IPS DF 6.9 (cell line): Measurements from ENCODE around the gene UBC.
"Not testable (repeated sequence)": the region's sequence is repeated elsewhere in the genome, so short reads cannot be mapped to it uniquely, and the experiment has no call there.

Experiments used
- DNase-seq: peaks from one replicate; pipeline ENCODE4 v3.0.0-alpha.2; 2013; ENCODE audit warnings: low read depth, low spot score
- H3K27ac ChIP-seq: one replicate; pipeline ENCODE4 v1.5.1; 2013; ENCODE audit warnings: low read length, control low read depth
- H3K27me3 ChIP-seq: 2 replicates; pipeline ENCODE4 v1.6.1; 2013; ENCODE audit warnings: mild to moderate bottlenecking, low read length; ENCODE audit not compliant: control insufficient read depth, insufficient read depth
- H3K36me3 ChIP-seq: 2 replicates; pipeline ENCODE4 v1.6.1; 2013; ENCODE audit warnings: low read length; ENCODE audit not compliant: control insufficient read depth, insufficient read depth
- H3K4me1 ChIP-seq: 2 replicates; pipeline ENCODE4 v1.6.1; 2013; ENCODE audit warnings: low read length; ENCODE audit not compliant: control insufficient read depth, insufficient read depth
- H3K4me3 ChIP-seq: 2 replicates; pipeline ENCODE4 v1.5.1; 2013; ENCODE audit warnings: mild to moderate bottlenecking, low read length
- H3K9me3 ChIP-seq: 2 replicates; pipeline ENCODE4 v1.6.1; 2013; ENCODE audit warnings: low read length, inconsistent platforms; ENCODE audit not compliant: control insufficient read depth, insufficient read depth
- WGBS: extraction: QIAGEN DNeasy Blood & Tissue Kit; methylation state at CpG from one replicate; pipeline ENCODE4 v1.1.7; 2013; ENCODE audit warnings: mixed read lengths, missing lambda C conversion rate; ENCODE audit not compliant: insufficient read length, insufficient coverage; 5-methylcytosine and 5-hydroxymethylcytosine counted together

UBC gene

GRCh38 chr12:124900345-124900795 lies 14.1 kb downstream of the UBC start:
- no CpG with 5 or more reads among the region's 8 CpGs for WGBS
- not testable (repeated sequence) for DNase-seq, H3K4me1 ChIP-seq, H3K27ac ChIP-seq, H3K9me3 ChIP-seq, H3K4me3 ChIP-seq, H3K36me3 ChIP-seq, H3K27me3 ChIP-seq

- Histone ChIP-seq H3K36me3 (no peaks in the 10 kb centered on the region), H3K9me3 (no peaks in the 10 kb centered on the region), H3K4me3 (no peak overlapping the region), H3K27ac (no peak overlapping the region), H3K27me3 (no peaks in the 10 kb centered on the region), H3K4me1 (no peaks in the 10 kb centered on the region)
- no CpG with 5 or more reads among the region's 5 CpGs for WGBS
- no peak for DNase-seq
These were observed 15.5 kb downstream of the UBC start for GRCh38 chr12:124898923-124899294.

- H3K36me3 ChIP-seq, result no peaks in the 10 kb centered on the region
- H3K9me3 ChIP-seq, result no peaks in the 10 kb centered on the region
- no peaks in the 10 kb centered on the region for H3K4me1 ChIP-seq
- no peak for DNase-seq
- no peak overlapping the region for H3K27ac ChIP-seq
- no peak overlapping the region for H3K4me3 ChIP-seq
- no peaks in the 10 kb centered on the region for H3K27me3 ChIP-seq
- WGBS, result 100% methylated on average over 3 of the region's 18 CpGs
These were observed 16.1 kb downstream of the UBC start for GRCh38 chr12:124898200-124898922.

GRCh38 chr12:124896461-124896860 lies 18.0 kb downstream of the UBC start:
- Histone ChIP-seq H3K4me1 (no peaks in the 10 kb centered on the region), H3K27me3 (no peaks in the 10 kb centered on the region), H3K27ac (no peak overlapping the region), H3K4me3 (no peak overlapping the region), H3K36me3 (no peaks in the 10 kb centered on the region), H3K9me3 (no peaks in the 10 kb centered on the region)
- WGBS, result no CpG with 5 or more reads among the region's 5 CpGs
- no peak for DNase-seq

- no peak overlapping the region for H3K27ac ChIP-seq
- no CpG with 5 or more reads among the region's 9 CpGs for WGBS
- no peak for DNase-seq
- no peaks in the 10 kb centered on the region for H3K9me3 ChIP-seq
- no peaks in the 10 kb centered on the region for H3K4me1 ChIP-seq
- no peaks in the 10 kb centered on the region for H3K36me3 ChIP-seq
- no peaks in the 10 kb centered on the region for H3K27me3 ChIP-seq
- H3K4me3 ChIP-seq, result no peak overlapping the region
These were observed 20.5 kb downstream of the UBC start for GRCh38 chr12:124893792-124894516.

- Histone ChIP-seq H3K9me3 (no peaks in the 10 kb centered on the region), H3K27me3 (no peaks in the 10 kb centered on the region), H3K27ac (no peak overlapping the region), H3K4me1 (peaks cover 6% of the 10 kb centered on the region), H3K4me3 (no peak overlapping the region), H3K36me3 (no peaks in the 10 kb centered on the region)
- WGBS, result no CpG with 5 or more reads among the region's 2 CpGs
- DNase-seq, result no peak
These were observed 26.2 kb downstream of the UBC start for GRCh38 chr12:124888260-124888659.

- no CpG with 5 or more reads among the region's 9 CpGs for WGBS
- not testable (repeated sequence) for H3K4me1 ChIP-seq, H3K4me3 ChIP-seq, H3K36me3 ChIP-seq, H3K9me3 ChIP-seq, H3K27me3 ChIP-seq, H3K27ac ChIP-seq, DNase-seq
These were observed 26.7 kb downstream of the UBC start for GRCh38 chr12:124887766-124888165.

- Histone ChIP-seq H3K9me3 (no peaks in the 10 kb centered on the region), H3K4me1 (peaks cover 6% of the 10 kb centered on the region), H3K4me3 (no peak overlapping the region), H3K27ac (no peak overlapping the region), H3K36me3 (no peaks in the 10 kb centered on the region), H3K27me3 (no peaks in the 10 kb centered on the region)
- DNase-seq, result no peak
- no CpG with 5 or more reads among the region's 15 CpGs for WGBS
These were observed 29.6 kb downstream of the UBC start for GRCh38 chr12:124884587-124885438.

GRCh38 chr12:124883263-124884130 lies 31.0 kb downstream of the UBC start:
- H3K27ac ChIP-seq, result no peak overlapping the region
- H3K36me3 ChIP-seq, result no peaks in the 10 kb centered on the region
- no peak overlapping the region for H3K4me3 ChIP-seq
- no peaks in the 10 kb centered on the region for H3K27me3 ChIP-seq
- peaks cover 6% of the 10 kb centered on the region for H3K4me1 ChIP-seq
- DNase-seq, result no peak
- no peaks in the 10 kb centered on the region for H3K9me3 ChIP-seq
- WGBS, result no CpG with 5 or more reads among the region's 10 CpGs

GRCh38 chr12:124881123-124881522 lies 33.3 kb downstream of the UBC start:
- H3K9me3 ChIP-seq, result no peaks in the 10 kb centered on the region
- H3K4me1 ChIP-seq, result peaks cover 6% of the 10 kb centered on the region
- no peaks in the 10 kb centered on the region for H3K27me3 ChIP-seq
- no CpG with 5 or more reads among the region's 10 CpGs for WGBS
- no peak overlapping the region for H3K27ac ChIP-seq
- DNase-seq, result no peak
- H3K4me3 ChIP-seq, result no peak overlapping the region
- H3K36me3 ChIP-seq, result no peaks in the 10 kb centered on the region
